NB4 (cell line): ENCODE measurements around the gene NT5M.

ENCODE experiments used
- MAX ChIP-seq: IDR thresholded peaks from 2 replicates; pipeline ENCODE4 v1.6.1; 2011; ENCODE audit warnings: low read depth, low read length
- MYC ChIP-seq: IDR thresholded peaks from 2 replicates; pipeline ENCODE4 v1.6.1; 2011; ENCODE audit warnings: low read depth, low read length
- POLR2A ChIP-seq: IDR thresholded peaks from 2 replicates; pipeline ENCODE4 v1.6.1; 2011; ENCODE audit warnings: mild to moderate bottlenecking; ENCODE audit not compliant: insufficient read length; ENCODE audit errors: extremely low read depth
- TF ChIP-seq, protein P1 (sequence below): IDR thresholded peaks from one replicate; pipeline ENCODE4 v1.5.1; 2012; ENCODE audit warnings: low read depth, low read length

GRCh38 chr17:17341452-17341851 is 38.3 kb downstream of the NT5M start:
- TF ChIP-seq MAX (no peak), MYC (no peak), POLR2A (no peak)
- TF ChIP-seq, protein P1, sequence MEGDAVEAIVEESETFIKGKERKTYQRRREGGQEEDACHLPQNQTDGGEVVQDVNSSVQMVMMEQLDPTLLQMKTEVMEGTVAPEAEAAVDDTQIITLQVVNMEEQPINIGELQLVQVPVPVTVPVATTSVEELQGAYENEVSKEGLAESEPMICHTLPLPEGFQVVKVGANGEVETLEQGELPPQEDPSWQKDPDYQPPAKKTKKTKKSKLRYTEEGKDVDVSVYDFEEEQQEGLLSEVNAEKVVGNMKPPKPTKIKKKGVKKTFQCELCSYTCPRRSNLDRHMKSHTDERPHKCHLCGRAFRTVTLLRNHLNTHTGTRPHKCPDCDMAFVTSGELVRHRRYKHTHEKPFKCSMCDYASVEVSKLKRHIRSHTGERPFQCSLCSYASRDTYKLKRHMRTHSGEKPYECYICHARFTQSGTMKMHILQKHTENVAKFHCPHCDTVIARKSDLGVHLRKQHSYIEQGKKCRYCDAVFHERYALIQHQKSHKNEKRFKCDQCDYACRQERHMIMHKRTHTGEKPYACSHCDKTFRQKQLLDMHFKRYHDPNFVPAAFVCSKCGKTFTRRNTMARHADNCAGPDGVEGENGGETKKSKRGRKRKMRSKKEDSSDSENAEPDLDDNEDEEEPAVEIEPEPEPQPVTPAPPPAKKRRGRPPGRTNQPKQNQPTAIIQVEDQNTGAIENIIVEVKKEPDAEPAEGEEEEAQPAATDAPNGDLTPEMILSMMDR: no peak
